Upper lobe of left lung (tissue), 4 donors: ENCODE data around the gene VASP.

ENCODE experiments used
- POLR2A ChIP-seq, 4 donors: fragments of 450-650 bp; IDR thresholded peaks; one replicate each; pipeline ENCODE4 v1.5.1; 2016 to 2017; ENCODE audit warnings: antibody characterized with exemption in 4 of 4, mild to moderate bottlenecking in 2 of 4
- POLR2AphosphoS5 ChIP-seq, 2 donors: sonication (generic); formaldehyde crosslinking; IDR thresholded peaks; one replicate each; pipeline ENCODE4 v1.5.1; 2017; ENCODE audit warnings: antibody characterized with exemption in 2 of 2
- TF ChIP-seq, protein P1 (sequence below), 6 experiments: fragments of 450-650 bp in 4 of 6; fragments of 200-600 bp in 2 of 6; sonication (generic) in 2 of 6; IDR thresholded peaks; one replicate each; pipeline ENCODE4 v1.5.1; 2016 to 2019; ENCODE audit warnings: antibody characterized with exemption in 6 of 6

DNA sequence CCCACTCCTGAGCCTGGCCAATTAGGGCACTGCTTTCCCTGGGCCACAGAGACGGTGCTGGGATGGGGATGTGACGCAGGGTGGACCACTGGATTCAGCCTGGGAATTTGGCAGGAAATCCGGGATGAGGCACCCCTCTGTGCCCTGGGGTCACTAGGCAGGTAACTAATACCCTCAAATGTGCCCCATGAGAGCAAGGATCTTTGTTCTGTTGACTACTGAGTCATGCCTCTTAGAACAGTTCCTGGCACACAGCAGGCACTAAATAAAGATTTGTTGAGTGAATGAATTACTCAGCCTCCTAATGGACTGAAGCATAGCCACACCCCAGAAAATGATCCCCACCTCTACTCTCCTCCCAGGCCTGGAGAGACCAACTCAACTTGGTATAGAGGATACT, 61.5 kb downstream of the VASP start:
- no peak for TF ChIP-seq POLR2A (IDR thresholded peaks at IDR 0.05)
- TF ChIP-seq, protein P1, sequence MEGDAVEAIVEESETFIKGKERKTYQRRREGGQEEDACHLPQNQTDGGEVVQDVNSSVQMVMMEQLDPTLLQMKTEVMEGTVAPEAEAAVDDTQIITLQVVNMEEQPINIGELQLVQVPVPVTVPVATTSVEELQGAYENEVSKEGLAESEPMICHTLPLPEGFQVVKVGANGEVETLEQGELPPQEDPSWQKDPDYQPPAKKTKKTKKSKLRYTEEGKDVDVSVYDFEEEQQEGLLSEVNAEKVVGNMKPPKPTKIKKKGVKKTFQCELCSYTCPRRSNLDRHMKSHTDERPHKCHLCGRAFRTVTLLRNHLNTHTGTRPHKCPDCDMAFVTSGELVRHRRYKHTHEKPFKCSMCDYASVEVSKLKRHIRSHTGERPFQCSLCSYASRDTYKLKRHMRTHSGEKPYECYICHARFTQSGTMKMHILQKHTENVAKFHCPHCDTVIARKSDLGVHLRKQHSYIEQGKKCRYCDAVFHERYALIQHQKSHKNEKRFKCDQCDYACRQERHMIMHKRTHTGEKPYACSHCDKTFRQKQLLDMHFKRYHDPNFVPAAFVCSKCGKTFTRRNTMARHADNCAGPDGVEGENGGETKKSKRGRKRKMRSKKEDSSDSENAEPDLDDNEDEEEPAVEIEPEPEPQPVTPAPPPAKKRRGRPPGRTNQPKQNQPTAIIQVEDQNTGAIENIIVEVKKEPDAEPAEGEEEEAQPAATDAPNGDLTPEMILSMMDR (IDR thresholded peaks at IDR 0.05): no peak
- TF ChIP-seq POLR2AphosphoS5 (IDR thresholded peaks at IDR 0.05): no peak
